HG03565 (cell line): Measurements from ENCODE around the gene MTA1.
A peak's percentile ranks its signal among the peaks of the same experiment; 100 is the strongest.

ENCODE experiments used
- ATAC-seq: cut with Tn5 transposase; IDR thresholded peaks from one replicate; pipeline ENCODE4 v1.9.1; 2021; ENCODE audit warnings: mild to moderate bottlenecking, moderate library complexity; ENCODE audit not compliant: unreplicated experiment

MTA1 gene

DNA sequence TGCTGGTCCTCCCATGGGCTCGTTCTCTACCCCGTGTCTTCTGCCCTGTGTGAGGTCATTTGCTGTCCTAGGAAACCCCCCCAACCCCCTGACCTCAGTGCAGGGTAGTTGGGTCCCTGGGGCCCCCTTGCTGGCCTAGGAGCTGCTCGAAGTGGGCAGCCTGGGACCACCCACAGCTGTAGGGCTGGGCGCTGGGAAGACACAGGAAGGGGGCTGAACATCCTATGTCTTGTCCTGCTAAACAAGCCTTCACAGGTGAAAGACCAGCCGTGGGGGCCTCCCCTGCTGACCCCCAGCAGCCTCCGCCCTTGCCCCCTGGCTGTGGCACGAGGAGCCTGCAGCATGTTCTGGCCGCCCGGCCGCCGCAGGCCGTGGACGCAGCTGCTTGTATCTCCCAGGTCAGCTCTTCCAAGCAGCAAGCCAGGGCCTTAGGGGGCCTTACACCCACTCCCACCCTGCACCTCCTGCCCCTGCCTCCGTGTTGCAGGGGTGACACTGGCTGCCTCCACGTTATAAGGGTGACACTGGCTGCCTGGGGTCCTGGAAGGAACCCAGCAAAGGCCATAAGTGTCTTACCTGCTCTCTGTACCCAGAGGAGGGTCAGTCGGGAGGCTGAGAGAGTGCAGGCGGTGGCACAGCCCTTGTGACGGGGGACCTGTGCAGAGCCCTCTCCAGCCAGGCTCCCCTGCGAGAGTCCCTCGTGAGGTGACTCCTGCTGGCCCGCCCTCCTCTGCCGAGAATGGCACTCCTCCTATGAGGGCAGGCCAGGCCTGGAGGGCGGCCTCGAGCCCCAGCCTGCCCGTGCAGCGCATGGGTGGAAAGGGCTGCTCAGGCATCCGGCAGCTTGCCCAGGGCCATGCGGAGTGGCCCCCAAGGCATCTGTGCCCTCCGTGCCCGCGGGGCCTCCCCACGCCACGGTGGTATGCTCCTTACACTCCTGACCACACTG lies 32.8 kb upstream of the MTA1 start:
- no peak for ATAC-seq

DNA sequence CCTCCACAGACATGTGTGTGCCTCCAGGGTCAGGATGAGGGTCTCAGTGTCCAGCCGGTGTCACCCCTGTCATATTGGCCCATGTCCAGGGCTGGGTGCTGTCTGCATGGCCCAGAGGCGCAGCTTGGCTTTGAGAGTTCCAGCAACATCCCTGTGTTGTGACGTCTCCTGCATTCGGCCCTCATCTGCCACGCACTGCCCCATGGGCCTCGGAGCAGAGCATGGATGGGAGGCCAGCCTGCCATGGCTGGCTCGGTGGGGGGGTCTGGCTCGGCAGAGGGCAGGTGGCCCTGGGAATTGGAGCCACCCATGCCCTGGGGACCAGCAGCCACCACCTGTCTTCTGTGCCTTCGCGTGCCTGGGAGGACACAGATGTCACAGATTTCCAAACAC lies 32.1 kb upstream of the MTA1 start:
- ATAC-seq = no peak

DNA sequence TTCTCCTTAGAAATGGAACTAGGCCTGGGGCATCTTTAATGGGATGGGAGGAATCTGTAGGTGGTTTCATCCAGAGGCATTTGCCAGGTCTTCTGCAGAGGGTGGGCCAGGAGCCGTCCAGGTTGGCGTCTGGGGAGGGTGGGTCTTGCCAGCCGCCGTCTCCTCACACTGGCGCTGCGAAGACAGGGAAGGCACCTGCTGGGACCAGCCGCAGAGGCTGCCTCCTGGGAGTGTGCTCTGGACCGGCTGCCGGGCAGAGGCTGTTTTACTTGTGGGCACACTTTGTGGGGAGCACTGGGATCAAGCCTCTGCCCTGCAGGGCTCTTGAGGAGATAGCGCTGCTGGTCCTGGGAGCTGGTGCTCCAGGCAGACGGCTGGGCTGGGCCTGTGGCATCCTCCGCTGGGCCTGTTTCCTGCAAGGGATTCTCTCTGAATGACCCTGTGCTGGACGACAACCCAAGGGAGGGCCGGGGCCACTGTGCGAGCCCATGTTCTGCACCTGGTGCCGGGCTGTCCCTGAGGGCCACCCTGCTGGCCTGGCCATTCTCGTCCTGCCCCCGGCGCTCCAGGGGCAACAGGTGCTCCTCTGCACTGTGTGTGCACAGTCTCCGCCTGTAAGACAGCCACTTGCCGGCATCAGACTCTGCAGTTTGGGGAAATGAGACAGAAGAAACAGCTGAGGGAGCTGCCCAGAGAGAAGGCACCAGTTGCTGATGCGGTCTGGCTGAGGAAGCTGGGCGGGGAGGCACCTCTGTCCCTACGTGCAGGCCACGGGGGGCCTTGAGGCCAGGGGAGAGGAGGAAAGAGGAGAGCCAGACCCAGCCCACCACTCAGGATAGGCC lies 31.3 kb upstream of the MTA1 start:
- ATAC-seq = no peak

DNA sequence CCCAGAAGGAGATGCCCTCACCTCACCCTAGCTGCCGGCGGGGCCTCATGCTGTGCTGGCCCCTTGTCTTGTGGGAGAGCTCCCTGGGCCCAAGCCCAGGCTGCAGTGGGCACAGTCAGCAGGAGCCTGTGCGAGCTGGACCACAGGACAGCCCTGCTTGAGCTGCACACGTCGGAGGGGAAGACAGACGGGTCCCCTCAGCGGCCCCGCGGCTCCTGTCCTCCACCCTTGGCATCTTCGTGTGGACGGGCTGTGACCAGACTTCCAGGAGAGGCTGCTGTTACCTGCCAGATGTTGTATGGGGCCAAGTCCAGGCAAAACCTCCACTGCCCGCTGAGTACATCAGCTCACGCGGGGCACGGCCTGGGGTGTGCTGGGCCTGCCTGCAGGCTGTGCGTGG lies 30.7 kb upstream of the MTA1 start:
- no peak for ATAC-seq

DNA sequence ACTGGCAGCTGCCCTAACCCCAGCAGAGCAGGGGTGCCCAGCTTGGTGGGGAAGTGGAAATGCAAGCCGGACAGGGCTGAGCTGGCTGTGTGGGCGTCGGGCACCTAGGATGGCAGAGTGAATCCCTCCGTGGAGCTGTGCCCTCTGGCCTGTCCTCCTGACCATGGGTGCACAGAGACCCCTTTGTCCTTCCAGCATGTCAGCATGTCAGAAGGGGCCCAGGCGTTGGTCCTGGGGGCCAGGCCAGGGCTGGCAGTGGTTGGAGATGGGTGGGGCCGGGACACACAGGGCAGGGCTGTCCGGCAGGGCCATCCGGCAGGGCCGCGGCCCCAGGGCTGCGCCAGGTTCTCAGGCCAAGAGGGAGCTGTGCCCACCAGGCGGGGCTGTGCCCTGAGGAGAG lies 30.1 kb upstream of the MTA1 start:
- no peak for ATAC-seq

DNA sequence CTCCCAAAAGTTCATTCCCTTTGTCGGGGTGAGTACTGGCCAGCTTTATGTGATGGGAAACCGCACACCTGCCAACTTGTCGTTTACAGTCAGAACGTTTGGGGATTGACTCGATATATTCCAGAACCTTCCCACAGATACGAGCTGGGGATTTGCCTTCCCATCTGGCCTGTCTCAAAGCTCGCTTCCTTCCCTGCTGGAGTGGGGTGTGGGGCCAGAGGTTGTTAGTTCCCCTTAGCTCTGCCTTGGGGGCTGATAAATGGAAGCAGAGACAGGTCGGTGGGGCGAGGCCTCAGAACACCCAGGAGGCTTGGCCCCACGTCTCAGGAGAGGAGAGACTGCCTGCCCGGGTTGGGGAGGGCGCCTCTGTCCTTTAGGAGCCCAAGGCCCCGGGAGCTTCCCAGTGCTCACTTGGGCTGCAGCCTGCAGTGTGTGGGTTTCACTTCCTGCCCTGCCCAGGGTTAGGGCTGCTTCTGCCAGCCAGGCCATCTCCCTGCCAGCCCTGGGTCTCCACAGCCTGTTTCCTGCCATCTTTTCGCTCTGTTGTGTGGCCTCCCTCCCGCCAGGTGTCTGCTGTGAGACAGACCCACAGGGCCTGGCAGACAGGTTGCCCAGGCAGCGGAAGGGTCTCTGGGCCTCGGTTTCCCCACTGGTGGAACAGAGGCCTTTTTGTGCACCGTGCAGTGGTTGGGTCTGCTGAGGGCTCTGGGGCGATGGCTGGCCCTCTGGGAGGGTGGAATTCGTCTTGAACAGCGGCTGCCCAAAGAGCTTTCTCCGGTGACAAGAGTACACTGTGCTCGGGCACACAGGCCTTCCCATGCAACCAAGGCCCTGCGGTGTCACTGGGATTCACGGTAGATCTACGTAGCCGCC lies 29.4 kb upstream of the MTA1 start:
- no peak for ATAC-seq

DNA sequence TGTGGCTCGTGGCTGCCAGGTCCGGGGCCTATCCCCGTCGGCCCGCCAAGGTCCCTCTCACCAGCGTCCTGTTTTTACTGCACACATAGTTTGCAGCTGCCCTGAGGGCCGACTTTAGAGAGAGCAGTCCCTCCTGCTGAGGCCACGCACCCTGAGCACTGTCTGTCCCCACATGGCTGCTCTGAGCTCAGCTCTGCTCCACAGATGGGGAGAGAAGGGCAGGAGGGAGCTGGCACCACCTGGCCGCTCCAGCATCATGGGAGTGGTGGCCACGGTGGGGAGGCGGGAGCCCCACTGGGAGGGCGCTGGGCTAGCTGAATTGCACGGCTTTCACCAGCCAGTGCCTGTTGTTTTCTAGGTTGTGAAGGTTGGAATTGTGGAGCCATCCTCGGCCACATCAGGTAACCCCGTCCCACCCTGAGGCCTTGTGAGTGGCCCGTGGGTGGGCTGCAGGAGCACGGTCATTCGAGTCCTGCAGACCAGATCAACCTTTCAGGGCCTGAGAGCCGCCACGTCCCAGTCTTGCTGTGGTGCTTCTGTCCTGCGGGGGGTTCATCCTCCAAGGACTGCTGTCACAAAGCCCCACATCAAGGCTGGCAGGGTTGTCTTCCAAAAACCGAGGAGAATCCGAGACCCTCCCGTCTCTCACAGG lies 28.7 kb upstream of the MTA1 start:
- ATAC-seq = no peak

DNA sequence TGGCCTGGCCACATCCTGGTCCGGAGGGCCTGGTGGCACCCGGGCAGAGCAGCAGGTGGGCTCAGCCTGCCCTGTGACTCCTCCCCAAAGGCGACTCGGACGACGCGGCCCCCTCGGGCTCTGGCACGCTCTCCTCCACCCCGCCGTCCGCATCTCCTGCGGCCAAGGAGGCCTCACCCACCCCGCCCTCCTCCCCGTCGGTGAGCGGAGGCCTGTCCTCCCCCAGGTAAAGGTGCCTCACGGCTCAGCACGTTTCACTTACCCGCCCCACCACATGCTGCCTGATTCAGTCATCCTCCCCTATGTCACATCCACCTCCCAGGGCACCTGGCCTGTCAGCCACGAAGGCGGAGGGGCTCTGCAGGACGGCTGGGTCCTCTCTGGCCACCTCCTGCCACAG lies 28.1 kb upstream of the MTA1 start:
- ATAC-seq = no peak

DNA sequence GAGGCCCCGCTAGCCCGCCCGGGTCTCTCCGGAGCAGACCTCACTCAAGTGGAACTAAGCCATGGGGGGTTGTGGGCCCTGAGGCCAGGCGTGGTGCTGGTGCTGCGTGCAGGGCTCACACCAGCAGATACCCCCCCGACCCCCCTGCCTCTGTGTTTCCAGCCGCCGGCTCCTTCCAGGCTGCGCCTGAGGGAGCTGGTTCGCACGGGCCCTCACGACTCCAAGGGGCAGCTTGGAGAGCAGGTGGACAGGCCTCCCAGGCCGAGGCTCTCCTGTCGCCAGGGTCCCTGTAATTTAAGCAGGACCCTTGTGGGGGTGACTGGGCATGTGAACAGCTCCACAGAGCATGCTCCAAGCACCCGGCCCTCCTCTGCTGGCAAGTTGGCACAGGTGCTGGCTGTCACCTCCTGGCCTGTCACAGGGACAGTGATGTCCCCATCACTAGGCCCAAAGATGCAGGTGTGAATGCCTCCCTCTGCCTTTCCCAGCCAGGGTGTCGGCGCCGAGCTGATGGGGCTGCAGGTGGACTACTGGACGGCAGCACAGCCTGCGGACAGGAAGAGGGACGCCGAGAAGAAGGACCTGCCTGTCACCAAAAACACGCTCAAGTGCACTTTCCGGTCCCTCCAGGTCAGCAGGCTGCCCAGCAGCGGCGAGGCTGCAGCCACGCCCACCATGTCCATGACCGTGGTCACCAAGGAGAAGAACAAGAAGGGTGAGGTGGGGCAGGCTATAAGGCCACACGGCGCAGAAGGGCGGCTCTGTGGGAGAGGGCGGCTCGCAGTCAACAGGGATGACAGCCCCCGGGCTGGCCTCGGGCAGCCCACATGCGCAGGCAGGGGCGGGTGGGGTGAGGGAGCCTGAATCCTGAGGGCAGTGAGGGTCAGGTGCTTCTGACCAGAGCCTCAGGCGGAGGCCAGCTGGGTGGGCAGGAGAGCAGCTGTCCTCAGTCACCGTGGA lies 27.2 kb upstream of the MTA1 start:
- no peak for ATAC-seq

DNA sequence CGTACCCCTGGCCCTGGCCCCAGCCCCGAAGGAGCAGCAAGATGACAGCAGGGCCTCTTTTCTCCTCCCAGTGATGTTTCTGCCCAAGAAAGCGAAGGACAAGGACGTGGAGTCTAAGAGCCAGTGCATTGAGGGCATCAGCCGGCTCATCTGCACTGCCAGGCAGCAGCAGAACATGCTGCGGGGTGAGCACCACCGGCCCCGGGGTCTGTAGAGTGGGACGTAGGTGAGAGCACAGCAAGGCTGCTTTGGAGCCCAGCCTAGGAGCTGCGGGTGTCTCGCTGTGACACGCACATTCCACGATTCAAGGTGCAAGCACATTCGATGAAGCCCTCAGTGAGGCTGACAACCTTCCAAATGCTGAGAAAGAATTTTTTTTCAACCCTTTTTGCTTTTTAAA lies 26.5 kb upstream of the MTA1 start:
- no peak for ATAC-seq

DNA sequence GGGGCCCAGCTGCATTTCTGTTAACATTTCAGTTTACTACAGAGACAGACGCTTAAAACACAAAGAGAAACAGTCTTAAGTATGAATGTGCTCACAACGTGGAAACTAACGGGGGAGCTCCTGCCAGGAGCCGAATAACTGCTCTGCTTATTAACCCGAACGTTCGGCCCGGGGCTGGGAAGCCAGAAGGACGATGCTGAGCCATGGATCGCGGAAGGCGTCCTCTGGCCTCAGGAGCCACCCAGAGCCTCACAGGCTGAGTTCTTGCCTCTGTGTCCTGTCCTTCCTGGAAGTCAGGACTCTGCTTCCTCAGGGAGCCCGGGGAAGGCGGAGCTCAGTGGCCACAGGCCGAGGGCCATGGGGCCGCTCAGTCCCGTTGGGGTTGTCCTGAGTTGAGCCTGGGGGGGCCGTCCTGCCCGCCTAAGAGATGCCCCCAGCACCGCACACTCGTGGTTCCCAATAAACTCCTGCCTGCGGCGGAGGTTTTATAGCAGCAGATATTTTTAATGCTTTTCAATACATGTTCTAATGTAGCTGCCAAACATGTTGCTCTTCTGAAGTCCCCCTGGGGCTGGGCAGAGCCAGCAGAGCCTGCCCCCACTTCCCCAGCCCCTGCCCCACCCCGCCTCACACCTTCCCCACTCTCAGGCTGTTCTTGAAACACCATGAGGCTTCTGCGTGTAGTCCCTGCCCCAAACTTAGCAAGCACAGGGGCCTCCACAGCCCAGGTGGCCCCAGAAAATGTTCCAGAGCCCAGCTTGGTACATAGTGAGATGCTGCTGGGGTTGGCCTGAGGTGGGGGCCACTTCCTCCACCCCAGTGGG lies 24.7 kb upstream of the MTA1 start:
- no peak for ATAC-seq

DNA sequence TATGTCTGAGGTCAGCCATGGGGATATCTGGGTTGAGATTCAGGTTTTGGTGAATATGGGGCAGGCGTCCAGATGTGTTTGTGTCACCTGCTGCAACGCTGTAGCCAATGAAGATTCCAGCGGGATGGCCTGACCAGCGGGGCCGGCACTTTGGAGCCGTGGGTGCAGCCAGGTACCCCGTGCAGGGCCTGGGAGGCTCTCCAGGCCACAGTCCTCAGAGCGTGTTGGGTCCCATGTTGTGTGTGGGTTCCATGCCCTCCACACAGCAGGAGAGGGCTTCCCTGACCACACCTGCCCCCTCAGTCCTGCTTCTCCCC lies 24.1 kb upstream of the MTA1 start:
- no peak for ATAC-seq

DNA sequence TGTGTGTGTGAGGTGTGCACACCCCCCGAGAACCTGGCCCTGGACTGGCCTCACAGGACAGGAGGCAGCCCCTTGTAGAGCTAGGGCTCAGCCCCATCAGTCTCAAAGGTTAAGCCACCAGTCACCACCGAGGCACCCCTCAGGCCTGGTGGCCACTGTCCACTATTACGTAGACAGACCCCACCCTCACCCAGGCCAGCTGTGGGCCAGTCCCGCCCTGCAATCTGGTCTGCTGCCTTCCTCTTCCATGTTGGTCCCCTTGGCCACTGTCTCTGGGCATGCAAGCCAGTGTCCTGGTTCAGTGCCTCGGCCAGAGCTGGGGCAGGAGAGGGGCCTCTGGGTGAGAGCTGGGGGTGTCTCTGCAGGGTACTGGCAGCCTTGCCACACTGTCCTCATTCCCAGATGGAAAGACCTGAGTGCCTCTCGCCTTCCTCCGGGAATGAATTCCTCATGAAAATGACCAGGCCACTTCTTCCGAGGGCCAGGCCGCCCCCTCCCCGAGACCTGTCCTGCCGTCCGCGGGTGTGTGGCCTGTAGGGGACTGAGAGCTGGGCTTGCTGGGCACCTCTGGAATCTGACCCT lies 22.2 kb upstream of the MTA1 start:
- no peak for ATAC-seq

DNA sequence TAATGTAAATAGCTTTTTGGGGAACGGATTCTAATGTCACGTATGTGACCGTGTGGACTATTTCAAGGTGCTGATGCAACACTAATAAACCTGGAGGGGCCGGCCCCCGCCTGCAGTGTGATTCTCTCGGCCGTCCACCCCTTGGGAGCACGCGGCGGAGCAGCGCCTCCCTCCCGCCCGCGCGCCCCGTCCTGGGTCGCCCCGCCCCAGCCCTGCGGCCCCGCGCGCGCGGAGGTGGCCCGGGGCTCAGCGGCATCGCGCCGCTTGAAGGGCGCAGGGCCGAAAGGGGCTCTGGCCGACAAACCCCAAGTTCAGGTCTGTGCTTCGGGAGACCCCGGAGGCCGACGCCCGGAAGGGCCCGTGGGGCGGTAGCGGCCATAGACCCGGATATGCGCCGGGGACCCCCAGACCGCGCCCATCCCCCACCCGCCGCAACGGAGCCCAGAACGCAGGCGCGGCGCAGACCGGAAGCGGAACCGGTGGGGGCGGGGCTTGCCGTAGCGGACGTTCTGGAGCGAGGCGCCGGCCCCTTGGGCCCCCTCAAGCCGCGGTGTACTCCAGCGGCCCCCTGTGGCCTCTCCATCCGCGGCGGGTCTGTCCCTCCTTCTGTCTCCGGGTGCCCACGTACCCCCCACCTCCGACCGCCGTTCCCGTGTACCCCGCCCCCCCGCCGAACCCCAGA lies 21.4 kb upstream of the MTA1 start, which contains the start of gene TEX22:
TEX22 (plus strand) TSS at position 495 of the 682 bp plus-strand sequence. CDS start 803 bp downstream, outside the sequence.
- peak; percentile 62 for ATAC-seq

DNA sequence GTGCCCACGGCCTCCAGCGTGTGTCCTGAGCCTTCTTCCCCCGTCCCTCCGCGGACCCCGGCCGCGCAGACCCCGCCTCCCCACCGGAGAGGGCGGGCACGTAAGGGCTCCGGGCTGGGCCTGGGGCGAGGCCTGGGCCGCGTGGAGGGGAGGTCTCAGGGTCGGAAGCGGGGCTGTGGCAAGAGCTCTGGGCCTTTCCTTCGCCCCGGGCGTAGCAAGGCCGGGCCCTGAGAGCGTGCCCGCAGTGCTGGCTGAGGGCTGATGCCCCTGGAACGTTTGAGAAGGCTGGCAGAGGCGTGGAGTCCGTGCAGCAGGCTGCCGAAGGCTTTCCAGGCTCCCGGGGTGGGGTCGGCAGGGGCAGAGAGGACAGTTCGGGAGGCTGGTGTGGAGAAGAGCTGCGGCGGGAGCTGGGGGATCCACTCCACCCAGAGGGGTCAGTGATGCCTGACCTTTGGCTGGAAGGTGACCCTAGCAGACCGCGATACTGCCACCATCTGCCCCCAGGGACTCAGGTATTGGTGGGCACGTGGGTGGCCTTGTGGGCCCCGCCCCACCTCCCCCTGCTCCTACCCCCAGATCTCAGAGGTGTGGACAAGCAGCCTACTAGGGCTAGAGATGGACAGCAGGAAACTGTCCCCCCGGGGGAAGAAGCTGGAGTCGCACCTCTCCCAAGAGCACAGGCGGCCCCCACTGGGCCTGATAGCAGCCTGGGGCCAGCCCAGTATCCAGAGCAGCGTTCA lies 20.7 kb upstream of the MTA1 start:
- peak; percentile 11 for ATAC-seq

DNA sequence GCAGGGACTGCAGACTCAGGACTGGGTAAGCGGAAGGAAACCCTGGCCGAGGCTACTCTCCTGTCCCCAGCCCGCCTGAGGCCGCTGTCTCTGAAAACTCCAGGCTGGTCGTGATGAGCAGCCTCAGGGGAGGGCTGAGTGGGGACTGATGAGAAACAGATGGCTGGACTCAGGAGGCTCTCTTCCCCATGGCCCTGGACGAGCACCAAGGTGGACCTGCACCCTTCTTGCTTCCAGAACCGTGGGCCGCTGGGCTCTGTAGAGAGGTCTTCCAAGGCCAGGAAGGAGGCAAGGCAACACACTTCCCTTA lies 20.2 kb upstream of the MTA1 start:
- no peak for ATAC-seq

DNA sequence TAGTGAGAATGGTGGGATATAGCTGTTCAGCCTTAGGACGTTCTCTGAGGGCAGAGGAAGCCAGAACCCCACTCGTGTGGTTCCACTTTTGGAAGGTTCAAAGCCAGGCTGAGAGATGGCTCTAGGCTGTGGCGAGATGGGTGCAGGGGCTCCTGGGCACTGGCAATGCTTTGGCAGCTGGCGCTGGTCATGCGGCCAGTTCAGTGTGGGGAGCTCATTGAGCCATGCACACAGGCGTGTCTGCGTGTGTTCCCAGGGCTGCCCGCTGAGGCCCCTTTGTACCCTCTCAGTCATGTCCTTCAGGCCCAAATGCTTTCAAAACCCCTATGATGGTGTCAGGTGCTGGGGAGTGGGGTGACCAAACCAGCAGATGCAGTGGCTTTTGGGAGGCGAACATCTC lies 19.6 kb upstream of the MTA1 start:
- no peak for ATAC-seq
